GM12878 (cell line): ENCODE data around the gene SHC1. TPM values are rescaled to one million over a fixed set of nuclear protein-coding genes. Genes with fewer than 3 reads are reported as not detected.

Experiments
- ATAC-seq: fragments of 200-7000 bp; cut with Tn5 transposase; 3 replicates; pipeline ENCODE4 v1.9.1; 2020; ENCODE audit warnings: mild to moderate bottlenecking, moderate library complexity
- BruUV-seq: library from RNA; stranded (reverse); fragments of 400-500 nt; replicated peaks from 2 replicates; lab custom pipeline; 2021; lab: Mats Ljungman, UMichigan
- CTCF ChIA-PET: fragments of 300-600 bp; sonication (Branson Sonifier 250); formaldehyde crosslinking; extraction: SDS; loops from one replicate; lab custom pipeline; 2021; ENCODE audit warnings: inconsistent platforms; lab: Yijun Ruan, JAX
- POLR2A ChIA-PET: fragments of 350-600 bp; formaldehyde crosslinking; extraction: SDS; loops from one replicate; lab custom pipeline; 2021; ENCODE audit warnings: inconsistent platforms; lab: Charles Lee
- RAD21 ChIA-PET: fragments of 300-600 bp; sonication (Branson Sonifier 250); formaldehyde crosslinking; loops from one replicate; lab custom pipeline; 2023; ENCODE audit warnings: antibody characterized with exemption; ENCODE audit not compliant: unreplicated experiment; lab: Charles Lee
- SMC1A ChIA-PET: fragments of 300-600 bp; sonication (Branson Sonifier 250); formaldehyde crosslinking; loops from one replicate; lab custom pipeline; 2023; ENCODE audit not compliant: unreplicated experiment, uncharacterized antibody; lab: Charles Lee
- DNase-seq: peaks from one replicate; pipeline ENCODE4 v3.0.0-alpha.2; 2011; ENCODE audit warnings: low read depth, low spot score
- FAIRE-seq: peaks from 3 replicates; lab custom pipeline; 2011; peaks lifted over from hg19 to GRCh38; lab: Jason Lieb, UNC
- H2AFZ ChIP-seq: 2 replicates; pipeline ENCODE4 v1.6.0; 2011; ENCODE audit warnings: low read depth, low read length, control low read depth; ENCODE audit not compliant: control insufficient read depth
- H3K27ac ChIP-seq: 2 replicates; pipeline ENCODE4 v1.5.1; 2011; ENCODE audit warnings: control low read depth; ENCODE audit not compliant: control insufficient read depth, insufficient read depth
- H3K27me3 ChIP-seq, 2 experiments: replicated peaks in 1 of 2; 2 replicates each; pipeline versions ENCODE4 v1.6.0 to v1.6.1; 2011; ENCODE audit warnings: low read length in 1 of 2; ENCODE audit not compliant: control insufficient read depth in 2 of 2, insufficient read depth in 2 of 2
- H3K36me3 ChIP-seq, 2 experiments: 2 replicates each; pipeline ENCODE4 v1.5.1; 2011; ENCODE audit warnings: low read length in 1 of 2; ENCODE audit not compliant: control insufficient read depth in 2 of 2, insufficient read depth in 2 of 2
- H3K4me1 ChIP-seq: 2 replicates; pipeline ENCODE4 v1.6.1; 2011; ENCODE audit warnings: mild to moderate bottlenecking, low read length, moderate library complexity, mixed read lengths; ENCODE audit not compliant: control insufficient read depth, insufficient read depth
- H3K4me2 ChIP-seq: 2 replicates; pipeline ENCODE4 v1.6.0; 2011; ENCODE audit warnings: control low read depth; ENCODE audit not compliant: control insufficient read depth, insufficient read depth
- H3K4me3 ChIP-seq: fragments of 200-600 bp; sonication (generic); 2 replicates; pipeline ENCODE4 v1.5.1; 2016
- H3K79me2 ChIP-seq: 2 replicates; pipeline ENCODE4 v1.6.0; 2011; ENCODE audit warnings: low read length; ENCODE audit not compliant: control insufficient read depth, insufficient read depth
- H3K9ac ChIP-seq: 2 replicates; pipeline ENCODE4 v1.8.0; 2011; ENCODE audit warnings: low read length, control low read depth, mixed read lengths; ENCODE audit not compliant: control insufficient read depth, insufficient read depth
- H3K9me3 ChIP-seq: replicated peaks from 3 replicates; pipeline ENCODE4 v1.5.1; 2011; ENCODE audit warnings: mild to moderate bottlenecking, low read length; ENCODE audit not compliant: control insufficient read depth, insufficient read depth
- H4K20me1 ChIP-seq: 2 replicates; pipeline ENCODE4 v1.6.0; 2011; ENCODE audit not compliant: control insufficient read depth, insufficient read depth
- BACH1 ChIP-seq: fragments of 450-650 bp; IDR thresholded peaks from 2 replicates; pipeline ENCODE4 v1.6.1; 2017; ENCODE audit warnings: mild to moderate bottlenecking, borderline replicate concordance
- CEBPB ChIP-seq, 2 experiments: fragments of 150-350 bp in 1 of 2; IDR thresholded peaks; 2 replicates each; pipeline ENCODE4 v1.6.1; 2012 to 2014; ENCODE audit warnings: low read depth in 2 of 2, low read length in 2 of 2, borderline replicate concordance in 1 of 2, inconsistent platforms in 1 of 2
- CHD1 ChIP-seq: IDR thresholded peaks from 2 replicates; pipeline ENCODE4 v1.6.1; 2012; ENCODE audit warnings: low read depth, low read length, improper control_type of control experiment
- DPF2 ChIP-seq: fragments of 450-650 bp; IDR thresholded peaks from 2 replicates; pipeline ENCODE4 v1.6.1; 2017; ENCODE audit warnings: mild to moderate bottlenecking
- HDAC2 ChIP-seq: fragments of 200-600 bp; sonication (generic); IDR thresholded peaks from 2 replicates; pipeline ENCODE4 v1.6.1; 2017
- HDGF ChIP-seq: fragments of 450-650 bp; IDR thresholded peaks from 2 replicates; pipeline ENCODE4 v1.6.1; 2016; ENCODE audit warnings: antibody characterized with exemption
- IKZF1 ChIP-seq: fragments of 450-650 bp; conservative IDR thresholded peaks from 2 replicates; pipeline ENCODE4 v1.6.1; 2017; ENCODE audit warnings: antibody characterized with exemption, mild to moderate bottlenecking
- JUNB ChIP-seq: IDR thresholded peaks from 2 replicates; pipeline ENCODE4 v1.6.1; 2016; ENCODE audit warnings: antibody characterized with exemption, mild to moderate bottlenecking
- MXI1 ChIP-seq: fragments of 150-350 bp; IDR thresholded peaks from 2 replicates; pipeline ENCODE4 v1.6.1; 2011; ENCODE audit warnings: low read depth, mild to moderate bottlenecking, inconsistent platforms, low read length, improper control_type of control experiment
- NBN ChIP-seq: fragments of 450-650 bp; IDR thresholded peaks from 2 replicates; pipeline ENCODE4 v1.6.1; 2016
- NFIC ChIP-seq: IDR thresholded peaks from 2 replicates; pipeline ENCODE4 v1.6.1; 2012; ENCODE audit warnings: low read depth, mild to moderate bottlenecking, inconsistent platforms, low read length, moderate library complexity
- NFXL1 ChIP-seq: fragments of 450-650 bp; IDR thresholded peaks from 2 replicates; pipeline ENCODE4 v1.6.1; 2017; ENCODE audit warnings: antibody characterized with exemption, mild to moderate bottlenecking, borderline replicate concordance
- NR2C1 ChIP-seq: fragments of 450-650 bp; IDR thresholded peaks from 2 replicates; pipeline ENCODE4 v1.6.1; 2017; ENCODE audit warnings: antibody characterized with exemption, mild to moderate bottlenecking, moderate library complexity
- NR2F1 ChIP-seq: fragments of 450-650 bp; conservative IDR thresholded peaks from 2 replicates; pipeline ENCODE4 v1.6.1; 2017; ENCODE audit warnings: mild to moderate bottlenecking
- NRF1 ChIP-seq: conservative IDR thresholded peaks from 2 replicates; pipeline ENCODE4 v1.6.1; 2011; ENCODE audit warnings: mild to moderate bottlenecking, low read depth, low read length, improper control_type of control experiment
- PAX8 ChIP-seq: fragments of 450-650 bp; IDR thresholded peaks from 2 replicates; pipeline ENCODE4 v1.6.1; 2017; ENCODE audit warnings: mild to moderate bottlenecking, moderate library complexity
- PML ChIP-seq: IDR thresholded peaks from 2 replicates; pipeline ENCODE4 v1.6.1; 2012; ENCODE audit warnings: low read length, inconsistent platforms
- POLR2A ChIP-seq: IDR thresholded peaks from 2 replicates; pipeline ENCODE4 v1.6.1; 2011; ENCODE audit warnings: low read depth, mild to moderate bottlenecking, low read length
- RUNX3 ChIP-seq: IDR thresholded peaks from 2 replicates; pipeline ENCODE4 v1.6.1; 2012; ENCODE audit warnings: low read length, inconsistent platforms
- SIN3A ChIP-seq: IDR thresholded peaks from 2 replicates; pipeline ENCODE4 v1.6.1; 2012; ENCODE audit warnings: low read depth, low read length, improper control_type of control experiment
- SIX5 ChIP-seq: IDR thresholded peaks from 2 replicates; pipeline ENCODE4 v1.6.1; 2011; ENCODE audit warnings: mild to moderate bottlenecking, low read depth, low read length, moderate library complexity; ENCODE audit not compliant: severe bottlenecking
- SMAD1 ChIP-seq: fragments of 450-650 bp; IDR thresholded peaks from 2 replicates; pipeline ENCODE4 v1.6.1; 2018; ENCODE audit warnings: mild to moderate bottlenecking, low read depth; ENCODE audit not compliant: partially characterized antibody
- SMAD5 ChIP-seq: IDR thresholded peaks from 2 replicates; pipeline ENCODE4 v1.6.1; 2016; ENCODE audit warnings: antibody characterized with exemption, low read depth
- SMARCA5 ChIP-seq: fragments of 450-650 bp; IDR thresholded peaks from 2 replicates; pipeline ENCODE4 v1.6.1; 2017; ENCODE audit warnings: mild to moderate bottlenecking
- WGBS: methylation state at CpG from one replicate; pipeline ENCODE4 v1.1.6; 2016; ENCODE audit warnings: low lambda C conversion rate; ENCODE audit not compliant: insufficient replicate concordance, insufficient coverage; ENCODE audit errors: missing lambda C conversion rate; 5-methylcytosine and 5-hydroxymethylcytosine counted together
- in situ Hi-C: fragments of 300-500 bp; cut with MboI; formaldehyde crosslinking; loops from 9 replicates; pipeline ENCODE4 v1.14.3; 2018; ENCODE audit warnings: mixed read lengths
- intact Hi-C: fragments of 100-400 bp; cut with micrococcal nuclease; formaldehyde crosslinking; loops from one replicate; pipeline ENCODE4 v1.14.2; 2022; ENCODE audit not compliant: unreplicated experiment
- polyA plus RNA-seq, 11 experiments: library from polyadenylated mRNA; depleted of rRNA in 4 of 11; unstranded in 6 of 11; stranded (reverse) in 5 of 11; fragments of >200 nt; fragmentation: Nextera tagmentation in 4 of 11; fragmentation: Illumina TruSeq in 1 of 11; extraction: Ambion mirVana in 4 of 11; extraction: Trizol in 1 of 11; gene quantifications; 1 replicate in 1 of 11; 2 replicates in 10 of 11; pipeline versions ENCODE4 v1.2.1 to v1.2.3, GENCODE V29; 2011 to 2016; ENCODE audit warnings: inconsistent platforms in 2 of 11, missing spikeins in 2 of 11, low read depth in 1 of 11
- total RNA-seq, 4 experiments: library from RNA; depleted of rRNA in 3 of 4; stranded (reverse); fragments of >200 nt in 3 of 4; fragmentation: Illumina TruSeq in 1 of 4; extraction: Trizol in 1 of 4; gene quantifications; 2 replicates each; pipeline versions ENCODE4 v1.2.1 to v1.2.3, GENCODE V29; 2013 to 2021
- TF ChIP-seq, protein P1 (sequence below): fragments of 450-650 bp; IDR thresholded peaks from 2 replicates; pipeline ENCODE4 v1.6.1; 2016; ENCODE audit warnings: mild to moderate bottlenecking

The SHC1 gene
- total and polyA plus RNA-seq, 10 of the 15 experiments (the other 5 are each of a cell fraction or from before 2014, with no cell fraction given): 2.6 to 49.3 (median 25.2) TPM

GRCh38 chr1:154974808-154975408 is 4.4 kb upstream of the SHC1 start:
- CTCF ChIA-PET: interaction anchor here (1.1 to 20.6 kb wide), 7 partner anchors 9 to 227 kb away, joined by 3 to 226 read pairs (median 4); partner anchors contain the start of genes FLAD1, LENEP, PBXIP1 and ZBTB7B
- BruUV-seq: TSS peak; percentile 79
- TF ChIP-seq, protein P1, sequence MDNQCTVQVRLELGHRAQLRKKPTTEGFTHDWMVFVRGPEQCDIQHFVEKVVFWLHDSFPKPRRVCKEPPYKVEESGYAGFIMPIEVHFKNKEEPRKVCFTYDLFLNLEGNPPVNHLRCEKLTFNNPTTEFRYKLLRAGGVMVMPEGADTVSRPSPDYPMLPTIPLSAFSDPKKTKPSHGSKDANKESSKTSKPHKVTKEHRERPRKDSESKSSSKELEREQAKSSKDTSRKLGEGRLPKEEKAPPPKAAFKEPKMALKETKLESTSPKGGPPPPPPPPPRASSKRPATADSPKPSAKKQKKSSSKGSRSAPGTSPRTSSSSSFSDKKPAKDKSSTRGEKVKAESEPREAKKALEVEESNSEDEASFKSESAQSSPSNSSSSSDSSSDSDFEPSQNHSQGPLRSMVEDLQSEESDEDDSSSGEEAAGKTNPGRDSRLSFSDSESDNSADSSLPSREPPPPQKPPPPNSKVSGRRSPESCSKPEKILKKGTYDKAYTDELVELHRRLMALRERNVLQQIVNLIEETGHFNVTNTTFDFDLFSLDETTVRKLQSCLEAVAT: no peak
- TF ChIP-seq NR2C1 (no peak), MXI1 (peak; percentile 68), IKZF1 (peak; percentile 92), JUNB (no peak), HDGF (peak; percentile 45; the same call in 1 of the 2 replicates), NR2F1 (no peak), NFIC (peak; percentile 40; the same call in 1 of the 2 replicates), SMAD1 (peak; percentile 74), CEBPB (IDR thresholded peaks at IDR 0.05; ENCODE audit: borderline replicate concordance in 1 of 2, low read depth in 2 of 2, low read length in 2 of 2) (no peak), BACH1 (0 out of 2 replicates have a peak, but pooled peaks have one; percentile 54), NRF1 (peak; percentile 94), NBN (no peak; the same call in 1 of the 2 replicates), NFXL1 (no peak), PAX8 (peak; percentile 78; the same call in 1 of the 2 replicates), CHD1 (0 out of 2 replicates have a peak, but pooled peaks have one; percentile 37), SMAD5 (no peak), DPF2 (peak; percentile 45; the same call in 1 of the 2 replicates), SMARCA5 (peak; percentile 87; the same call in 1 of the 2 replicates), SIN3A (peak; percentile 76; the same call in 1 of the 2 replicates), HDAC2 (no peak; the same call in 1 of the 2 replicates), POLR2A (peak; percentile 58; the same call in 1 of the 2 replicates), SIX5 (no peak), RUNX3 (peak; percentile 23; the same call in 1 of the 2 replicates), PML (peak; percentile 24; the same call in 1 of the 2 replicates)

More at GRCh38 chr1:154974808-154975408, 4.4 kb upstream of the SHC1 start:
- peak overlapping the region; percentile 89 for H3K4me2 ChIP-seq
- under 1% methylated on average over 30 of the region's 30 CpGs for WGBS
- no peaks in the 10 kb centered on the region for H3K27me3 ChIP-seq
- peaks cover 28% of the 10 kb centered on the region for H3K4me1 ChIP-seq
- in situ Hi-C loops: no loop called here
- SMC1A ChIA-PET: interaction anchor here (1.0 to 5.4 kb wide), 4 partner anchors 9 to 42 kb away, joined by 3 to 30 read pairs (median 11); partner anchors contain the start of gene FLAD1
- FAIRE-seq (no peak), ATAC-seq (peak; percentile 62), DNase-seq (peak; percentile 97)
- peak overlapping the region; percentile 87 for H3K9ac ChIP-seq
- H2AFZ ChIP-seq: peak overlapping the region; percentile 82
- H4K20me1 ChIP-seq: no peaks in the 10 kb centered on the region
- RAD21 ChIA-PET: interaction anchor here (0.9 to 1.6 kb wide), 3 partner anchors 39 to 110 kb away, joined by 3 to 9 read pairs (median 3); partner anchors contain the start of gene KCNN3
- H3K36me3 ChIP-seq: peaks cover 0 to 12% of the 10 kb centered on the region in 2 experiments; a peak in 3 of 4 replicates
- intact Hi-C loops: loop anchor here (1.0 to 5.0 kb wide), 2 partner anchors 24 to 87 kb away; partner anchors contain the start of gene EFNA4
- POLR2A ChIA-PET: interaction anchor here (0.7 to 9.8 kb wide), 10 partner anchors 8 to 110 kb away, joined by 3 to 140 read pairs (median 6); partner anchors contain the start of genes FLAD1, KCNN3, PBXIP1 and PMVK
- peak overlapping the region; percentile 96 for H3K27ac ChIP-seq
- H3K79me2 ChIP-seq: peaks cover 71% of the 10 kb centered on the region
- no peaks in the 10 kb centered on the region for H3K9me3 ChIP-seq
- H3K4me3 ChIP-seq: peak overlapping the region; percentile 90
